Measurements from ENCODE around the gene MFRP.
"Not testable (repeated sequence)": the region's sequence is repeated elsewhere in the genome, so short reads cannot be mapped to it uniquely, and the experiment has no call there.

The MFRP gene

GRCh38 chr11:119346605-119347004, at the start of gene MFRP:
TSS of gene MFRP (minus strand) at chr11:119346705. CDS start at chr11:119346513, 192 bp downstream.
- no peak for DNase-seq (ENCODE audit: low read depth)
- TF ChIP-seq CTCF (conservative IDR thresholded peaks at IDR 0.05; ENCODE audit: low read depth, low read length) = no peak
- no peak within 1 kb of the TSS for H3K4me3 ChIP-seq (ENCODE audit: low read depth, low read length)

GRCh38 chr11:119391275-119391674, 44.8 kb upstream of the MFRP start:
- no peak for TF ChIP-seq CTCF (conservative IDR thresholded peaks at IDR 0.05; ENCODE audit: low read depth, low read length)
- no peak overlapping the region for H3K4me3 ChIP-seq (ENCODE audit: low read depth, low read length)
- no peak for DNase-seq (ENCODE audit: low read depth)

GRCh38 chr11:119389611-119390254, 43.2 kb upstream of the MFRP start:
- H3K4me3 ChIP-seq (ENCODE audit: low read depth, low read length) = no peak overlapping the region
- DNase-seq (ENCODE audit: low read depth) = peak; percentile 39
- TF ChIP-seq CTCF (conservative IDR thresholded peaks at IDR 0.05; ENCODE audit: low read depth, low read length) = peak; percentile 58

GRCh38 chr11:119388103-119388502, 41.6 kb upstream of the MFRP start:
- DNase-seq (ENCODE audit: low read depth) = no peak
- H3K4me3 ChIP-seq (ENCODE audit: low read depth, low read length) = no peak overlapping the region
- TF ChIP-seq CTCF (conservative IDR thresholded peaks at IDR 0.05; ENCODE audit: low read depth, low read length) = no peak

- no peak for DNase-seq (ENCODE audit: low read depth)
- no peak for TF ChIP-seq CTCF (conservative IDR thresholded peaks at IDR 0.05; ENCODE audit: low read depth, low read length)
- H3K4me3 ChIP-seq (ENCODE audit: low read depth, low read length) = no peak overlapping the region
Observed at GRCh38 chr11:119384332-119384731, 37.8 kb upstream of the MFRP start.

GRCh38 chr11:119382513-119382912, 36.0 kb upstream of the MFRP start:
- H3K4me3 ChIP-seq (ENCODE audit: low read depth, low read length); DNase-seq (ENCODE audit: low read depth): not testable (repeated sequence)

GRCh38 chr11:119382101-119382500, 35.6 kb upstream of the MFRP start:
- H3K4me3 ChIP-seq (ENCODE audit: low read depth, low read length) = peak overlapping the region; percentile 48
- TF ChIP-seq CTCF (conservative IDR thresholded peaks at IDR 0.05; ENCODE audit: low read depth, low read length) = no peak
- no peak for DNase-seq (ENCODE audit: low read depth)
